Measurements from ENCODE around the gene CACNG5. TPM values are rescaled to one million over a fixed set of nuclear protein-coding genes. Genes with fewer than 3 reads are reported as not detected.

Gene CACNG5
- total RNA-seq, 4 donors from 2014 or later = not detected

GRCh38 chr17:66831383-66832210, 3.3 kb upstream of the CACNG5 start:
- ATAC-seq (ENCODE audit: low FRiP score) = no peak
- no peak for DNase-seq (ENCODE audit: low spot score)
- no peak for TF ChIP-seq CTCF (IDR thresholded peaks at IDR 0.05)

- no peak for ATAC-seq (ENCODE audit: low FRiP score)
- no peak for TF ChIP-seq CTCF (IDR thresholded peaks at IDR 0.05)
- DNase-seq (ENCODE audit: low spot score) = no peak
Observed at GRCh38 chr17:66833201-66833600, 1.7 kb upstream of the CACNG5 start.

- DNase-seq (ENCODE audit: low spot score) = no peak
- no peak for TF ChIP-seq CTCF (IDR thresholded peaks at IDR 0.05)
Observed at GRCh38 chr17:66834426-66834918, 445 bp upstream of the CACNG5 start.

DNA sequence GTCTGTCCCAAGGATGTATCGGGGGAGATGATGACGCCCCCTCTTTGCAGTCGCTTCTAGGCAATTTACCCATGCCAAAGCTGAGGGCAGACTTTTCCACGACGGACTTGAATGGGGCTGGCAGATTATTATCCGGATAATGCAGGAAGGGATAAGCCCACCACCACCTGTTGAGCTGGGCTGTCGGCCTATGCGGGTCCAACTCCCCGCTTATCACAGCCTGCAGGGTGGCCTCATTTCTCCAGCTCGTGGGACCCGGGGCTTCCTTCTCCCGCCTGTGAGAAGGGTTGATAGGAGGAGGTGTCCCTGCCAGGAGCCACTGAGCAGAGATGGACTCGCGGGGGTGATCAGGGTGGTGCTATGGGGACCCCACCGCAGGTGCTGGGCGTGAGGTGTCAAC, 559 bp downstream of the CACNG5 start:
- ATAC-seq (ENCODE audit: low FRiP score) = no peak
- no peak for TF ChIP-seq CTCF (IDR thresholded peaks at IDR 0.05)
- DNase-seq (ENCODE audit: low spot score) = no peak

More at GRCh38 chr17:66834426-66834918, 445 bp upstream of the CACNG5 start:
- no peak for ATAC-seq (ENCODE audit: low FRiP score)

GRCh38 chr17:66836063-66837005, 1.4 kb downstream of the CACNG5 start:
- DNase-seq (ENCODE audit: low spot score) (no peak), ATAC-seq (ENCODE audit: low FRiP score) (no peak)
- no peak for TF ChIP-seq CTCF (IDR thresholded peaks at IDR 0.05)

DNA sequence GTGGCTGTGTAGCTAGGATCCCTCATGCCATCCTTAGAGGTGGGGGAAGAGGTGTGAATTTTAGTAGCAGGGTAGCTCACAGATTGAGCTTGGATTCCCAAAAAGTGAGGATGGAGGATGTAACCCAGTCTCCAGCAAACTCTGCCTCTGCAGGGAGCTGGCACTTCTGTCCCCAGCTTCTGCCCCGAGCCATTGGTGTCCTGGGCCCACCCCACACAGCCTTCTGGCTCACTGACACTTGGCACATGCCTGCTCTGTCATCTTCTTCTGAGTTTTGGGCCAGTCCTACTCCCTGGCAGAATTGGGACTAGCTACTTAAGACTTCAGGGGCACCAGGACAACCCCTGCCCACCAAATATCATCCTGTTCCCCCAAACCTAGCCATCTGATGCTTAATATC, 2.3 kb downstream of the CACNG5 start:
- TF ChIP-seq CTCF (IDR thresholded peaks at IDR 0.05) = no peak
- no peak for ATAC-seq (ENCODE audit: low FRiP score)
- DNase-seq (ENCODE audit: low spot score) = no peak

Measured in omental fat pad (tissue), 4 donors.